ENCODE measurements around the gene RER1.

- no peak for TF ChIP-seq CTCF (IDR thresholded peaks at IDR 0.05)
- TF ChIP-seq POLR2A (IDR thresholded peaks at IDR 0.05) = no peak
- TF ChIP-seq EP300 (IDR thresholded peaks at IDR 0.05) = no peak
Measured at GRCh38 chr1:2358651-2359640, 32.7 kb upstream of the RER1 start.
